Measurements from ENCODE around the gene MLST8. TPM values are rescaled to one million over a fixed set of nuclear protein-coding genes. Genes with fewer than 3 reads are reported as not detected.

MLST8 gene
- total RNA-seq, 4 donors from 2014 or later = 29.3 to 58.8 (median 38.0) TPM

DNA sequence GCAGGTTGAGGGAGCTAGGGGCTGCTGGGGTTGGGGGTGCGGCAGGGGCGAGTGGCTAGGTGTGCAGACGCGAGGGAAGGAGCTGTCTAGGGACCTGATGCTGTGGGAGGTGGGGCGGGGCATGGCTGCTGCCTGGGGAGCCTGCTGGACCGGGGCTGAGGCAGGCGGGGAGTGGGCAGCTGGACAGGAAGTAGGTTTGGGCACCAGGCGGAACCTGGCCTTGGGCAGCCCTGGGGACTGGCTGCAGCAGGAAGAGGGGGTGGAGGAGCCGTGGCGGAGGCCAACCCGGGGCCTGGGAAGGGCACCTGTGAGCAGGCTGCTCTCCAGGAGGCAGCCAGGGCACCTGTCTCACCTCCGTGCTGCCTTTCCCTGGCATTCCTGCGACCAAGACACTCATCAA, 25.1 kb downstream of the MLST8 start:
- TF ChIP-seq, protein P1, sequence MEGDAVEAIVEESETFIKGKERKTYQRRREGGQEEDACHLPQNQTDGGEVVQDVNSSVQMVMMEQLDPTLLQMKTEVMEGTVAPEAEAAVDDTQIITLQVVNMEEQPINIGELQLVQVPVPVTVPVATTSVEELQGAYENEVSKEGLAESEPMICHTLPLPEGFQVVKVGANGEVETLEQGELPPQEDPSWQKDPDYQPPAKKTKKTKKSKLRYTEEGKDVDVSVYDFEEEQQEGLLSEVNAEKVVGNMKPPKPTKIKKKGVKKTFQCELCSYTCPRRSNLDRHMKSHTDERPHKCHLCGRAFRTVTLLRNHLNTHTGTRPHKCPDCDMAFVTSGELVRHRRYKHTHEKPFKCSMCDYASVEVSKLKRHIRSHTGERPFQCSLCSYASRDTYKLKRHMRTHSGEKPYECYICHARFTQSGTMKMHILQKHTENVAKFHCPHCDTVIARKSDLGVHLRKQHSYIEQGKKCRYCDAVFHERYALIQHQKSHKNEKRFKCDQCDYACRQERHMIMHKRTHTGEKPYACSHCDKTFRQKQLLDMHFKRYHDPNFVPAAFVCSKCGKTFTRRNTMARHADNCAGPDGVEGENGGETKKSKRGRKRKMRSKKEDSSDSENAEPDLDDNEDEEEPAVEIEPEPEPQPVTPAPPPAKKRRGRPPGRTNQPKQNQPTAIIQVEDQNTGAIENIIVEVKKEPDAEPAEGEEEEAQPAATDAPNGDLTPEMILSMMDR (IDR thresholded peaks at IDR 0.05; ENCODE audit: low read depth) = no peak

DNA sequence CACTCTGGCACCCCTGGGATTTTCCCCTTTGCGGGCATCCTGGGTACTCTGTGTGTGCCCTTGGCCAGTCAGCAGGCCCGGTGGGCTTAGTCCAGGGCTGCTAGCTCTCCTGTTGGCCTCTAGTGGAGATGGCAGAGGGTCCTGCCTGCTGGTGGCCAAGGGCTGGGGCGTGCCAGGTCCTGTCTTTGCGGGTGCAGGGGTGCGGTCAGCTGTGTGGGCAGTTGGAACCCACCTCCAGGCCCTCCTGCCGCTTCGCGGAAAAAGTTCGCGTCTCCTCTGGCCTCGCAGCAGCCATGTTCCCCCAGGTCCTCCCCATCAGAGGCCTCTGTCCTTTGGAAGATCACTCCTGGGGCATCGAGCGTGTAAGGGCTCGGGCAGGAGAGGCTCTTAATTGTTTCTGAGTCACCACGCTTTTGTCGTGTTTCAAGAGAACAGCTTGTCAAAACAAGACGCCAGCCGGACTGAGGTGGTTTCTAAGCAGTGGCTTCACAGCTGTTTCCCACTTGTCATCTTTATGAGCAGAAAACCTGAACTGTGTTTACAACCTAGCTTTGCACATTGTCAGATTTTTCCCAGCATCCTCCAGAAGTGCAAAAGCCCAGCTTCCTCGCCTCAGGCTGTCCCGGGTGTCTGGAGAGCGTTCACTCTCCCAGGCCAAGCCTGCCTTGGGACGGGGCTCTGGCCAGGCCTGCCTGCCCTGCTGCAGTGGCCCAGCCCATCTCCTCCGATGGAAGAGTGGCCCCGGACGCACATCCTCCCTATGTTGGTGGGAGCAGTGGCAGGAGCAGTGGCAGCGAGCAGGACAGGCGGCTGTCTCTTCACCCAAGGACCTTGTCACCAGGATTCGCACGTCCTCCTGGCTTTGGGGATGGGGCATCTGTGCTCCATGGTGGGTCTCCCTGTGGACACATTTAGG, 26.0 kb downstream of the MLST8 start:
- TF ChIP-seq, protein P1 (IDR thresholded peaks at IDR 0.05; ENCODE audit: low read depth) = no peak

DNA sequence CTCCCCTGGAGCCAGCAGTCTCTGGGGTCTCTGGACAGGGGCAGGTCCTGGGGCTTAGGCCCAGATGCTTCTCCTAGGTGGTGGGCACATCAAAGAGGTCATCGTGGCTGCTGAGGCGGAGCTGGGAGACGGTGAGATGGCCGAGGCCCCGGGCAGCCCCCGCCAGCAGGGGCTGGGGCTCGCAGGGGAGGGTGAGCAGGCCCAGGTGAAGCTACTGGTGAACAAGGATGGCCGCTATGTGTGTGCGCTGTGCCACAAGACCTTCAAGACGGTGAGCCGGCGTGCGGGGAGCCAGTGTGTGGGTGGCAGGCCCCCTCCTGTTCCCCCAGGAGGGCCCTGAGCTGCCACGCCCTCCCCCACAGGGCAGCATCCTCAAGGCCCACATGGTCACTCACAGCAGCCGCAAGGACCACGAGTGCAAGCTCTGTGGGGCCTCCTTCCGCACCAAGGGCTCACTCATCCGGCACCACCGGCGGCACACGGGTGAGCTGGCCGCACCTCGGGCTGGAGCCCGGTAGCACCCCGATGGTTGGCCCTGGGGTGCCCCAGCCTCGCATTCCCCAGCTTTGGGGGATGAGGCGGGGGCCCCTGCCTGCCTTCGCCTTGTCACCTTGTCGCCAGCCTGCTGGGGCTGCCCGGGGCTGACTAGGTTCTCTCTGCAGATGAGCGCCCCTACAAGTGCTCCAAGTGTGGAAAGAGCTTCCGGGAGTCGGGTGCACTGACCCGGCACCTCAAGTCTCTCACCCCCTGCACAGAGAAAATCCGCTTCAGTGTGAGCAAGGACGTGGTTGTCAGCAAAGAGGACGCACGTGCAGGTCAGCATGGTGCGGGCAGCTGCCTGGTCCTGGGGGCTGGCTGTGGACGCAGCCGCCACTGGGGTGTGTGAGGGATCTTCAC, 27.1 kb downstream of the MLST8 start:
- TF ChIP-seq, protein P1 (IDR thresholded peaks at IDR 0.05; ENCODE audit: low read depth) = no peak

DNA sequence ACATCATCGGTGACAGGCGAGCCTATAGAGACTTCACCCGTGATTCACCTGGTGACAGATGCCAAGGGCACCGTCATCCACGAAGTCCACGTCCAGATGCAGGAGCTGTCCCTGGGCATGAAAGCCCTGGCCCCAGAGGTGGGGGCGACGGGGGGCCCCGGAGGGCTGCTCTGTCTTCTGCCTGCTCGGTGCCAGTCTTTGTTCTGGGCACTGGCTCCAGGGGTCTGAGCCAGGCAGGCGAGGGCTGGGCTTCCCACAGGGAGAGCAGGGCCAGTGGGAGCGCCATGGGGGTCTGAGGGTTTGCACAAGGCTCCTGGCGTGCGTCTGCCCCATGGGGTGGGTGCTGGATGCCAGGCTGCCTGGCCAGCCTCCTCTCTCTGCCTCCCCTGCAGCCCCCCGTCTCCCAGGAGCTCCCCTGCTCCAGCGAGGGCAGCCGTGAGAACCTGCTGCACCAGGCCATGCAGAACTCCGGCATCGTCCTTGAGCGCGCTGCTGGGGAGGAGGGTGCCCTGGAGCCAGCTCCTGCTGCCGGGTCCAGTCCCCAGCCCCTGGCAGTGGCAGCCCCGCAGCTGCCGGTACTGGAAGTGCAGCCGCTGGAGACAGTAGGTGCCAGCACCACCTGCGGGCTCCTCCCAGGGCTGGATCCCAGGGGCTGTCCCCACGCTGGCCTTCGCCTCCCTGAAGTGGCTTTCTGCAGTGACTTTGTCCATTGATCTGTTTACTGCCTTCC, 28.0 kb downstream of the MLST8 start:
- TF ChIP-seq, protein P1 (IDR thresholded peaks at IDR 0.05; ENCODE audit: low read depth) = no peak

GRCh38 chr16:2233872-2234812, 28.9 kb downstream of the MLST8 start:
- TF ChIP-seq, protein P1 (IDR thresholded peaks at IDR 0.05; ENCODE audit: low read depth) = no peak

GRCh38 chr16:2234813-2235170, 29.5 kb downstream of the MLST8 start:
- TF ChIP-seq, protein P1 (IDR thresholded peaks at IDR 0.05; ENCODE audit: low read depth) = no peak
